GM23248 (cell line): ENCODE results near the gene CEP112.

Source experiments
- EZH2 ChIP-seq: fragments of 200-600 bp; sonication (generic); IDR thresholded peaks from 2 replicates; pipeline ENCODE4 v1.6.1; 2018; ENCODE audit warnings: antibody characterized with exemption, mild to moderate bottlenecking; ENCODE audit not compliant: insufficient read depth, poor library complexity, severe bottlenecking
- EZH2phosphoT487 ChIP-seq: fragments of 200-600 bp; sonication (generic); IDR thresholded peaks from 2 replicates; pipeline ENCODE4 v1.6.1; 2018; ENCODE audit warnings: antibody characterized with exemption, moderate library complexity, mild to moderate bottlenecking, low read depth; ENCODE audit not compliant: insufficient read depth

DNA sequence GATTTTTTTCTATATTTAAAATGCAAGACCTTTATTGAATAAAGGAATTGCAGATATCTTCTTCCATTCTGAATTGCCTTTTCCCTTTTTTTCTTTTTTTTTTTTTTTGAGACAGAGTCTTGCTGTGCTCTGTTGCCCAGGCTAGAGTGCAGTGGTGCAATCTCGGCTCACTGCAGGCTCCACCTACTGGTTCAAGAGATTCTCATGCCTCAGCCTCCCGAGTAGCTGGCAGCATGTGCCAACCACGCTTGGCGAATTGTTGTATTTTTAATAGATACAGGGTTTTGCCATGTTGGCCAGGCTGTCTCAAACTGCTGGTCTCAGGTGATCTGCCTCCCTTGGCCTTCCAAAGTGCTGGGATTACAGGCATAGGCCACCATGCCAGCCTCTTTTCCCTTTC lies 151.5 kb downstream of the CEP112 start:
- TF ChIP-seq EZH2 (no peak), EZH2phosphoT487 (no peak)
